BE2C (cell line): ENCODE data around the gene STAT5A.

Experiments
- DNase-seq: peaks from one replicate; pipeline ENCODE4 v3.0.0-alpha.2; 2020
- H3K27me3 ChIP-seq: fragments of 250-450 bp; sonication (Bioruptor Pico); 2 replicates; pipeline ENCODE4 v1.5.1; 2020; ENCODE audit warnings: mild to moderate bottlenecking
- H3K36me3 ChIP-seq: fragments of 250-450 bp; sonication (Bioruptor Pico); 2 replicates; pipeline ENCODE4 v1.5.1; 2020; ENCODE audit warnings: mild to moderate bottlenecking
- H3K4me1 ChIP-seq: fragments of 250-450 bp; sonication (Bioruptor Pico); 2 replicates; pipeline ENCODE4 v1.5.1; 2020
- H3K4me3 ChIP-seq: 2 replicates; pipeline ENCODE4 v1.5.1; 2011; ENCODE audit warnings: low read depth, low read length
- H3K9me3 ChIP-seq: fragments of 250-450 bp; sonication (Bioruptor Pico); 2 replicates; pipeline ENCODE4 v1.5.1; 2020
- CTCF ChIP-seq: IDR thresholded peaks from 2 replicates; pipeline ENCODE4 v1.5.1; 2012; ENCODE audit warnings: mild to moderate bottlenecking, low read depth, low read length

STAT5A gene

GRCh38 chr17:42312285-42313130, 24.2 kb downstream of the STAT5A start:
- peaks cover 8% of the 10 kb centered on the region for H3K36me3 ChIP-seq
- H3K9me3 ChIP-seq = no peaks in the 10 kb centered on the region
- TF ChIP-seq CTCF = peak; percentile 73
- H3K4me1 ChIP-seq = peaks cover 15% of the 10 kb centered on the region
- H3K27me3 ChIP-seq = no peaks in the 10 kb centered on the region
- H3K4me3 ChIP-seq = peak overlapping the region; percentile 52
- peak; percentile 96 for DNase-seq

- Histone ChIP-seq H3K4me3 (no peak overlapping the region), H3K27me3 (no peaks in the 10 kb centered on the region), H3K4me1 (peaks cover 15% of the 10 kb centered on the region), H3K9me3 (no peaks in the 10 kb centered on the region), H3K36me3 (peaks cover 11% of the 10 kb centered on the region)
- DNase-seq = no peak
- TF ChIP-seq CTCF = no peak
Observed at GRCh38 chr17:42313389-42313772, 25.1 kb downstream of the STAT5A start.

GRCh38 chr17:42313773-42314566, 25.7 kb downstream of the STAT5A start:
- no peak for TF ChIP-seq CTCF
- H3K36me3 ChIP-seq = peaks cover 11% of the 10 kb centered on the region
- H3K4me3 ChIP-seq = no peak overlapping the region
- no peaks in the 10 kb centered on the region for H3K27me3 ChIP-seq
- H3K9me3 ChIP-seq = no peaks in the 10 kb centered on the region
- no peak for DNase-seq
- peaks cover 15% of the 10 kb centered on the region for H3K4me1 ChIP-seq

- H3K4me3 ChIP-seq = no peak overlapping the region
- TF ChIP-seq CTCF = no peak
- no peak for DNase-seq
- no peaks in the 10 kb centered on the region for H3K9me3 ChIP-seq
- peaks cover 11% of the 10 kb centered on the region for H3K4me1 ChIP-seq
- H3K27me3 ChIP-seq = no peaks in the 10 kb centered on the region
- H3K36me3 ChIP-seq = peaks cover 19% of the 10 kb centered on the region
Observed at GRCh38 chr17:42315402-42316156, 27.3 kb downstream of the STAT5A start.

- Histone ChIP-seq H3K9me3 (no peaks in the 10 kb centered on the region), H3K36me3 (peaks cover 21% of the 10 kb centered on the region), H3K4me1 (peaks cover 3% of the 10 kb centered on the region), H3K4me3 (no peak overlapping the region), H3K27me3 (no peaks in the 10 kb centered on the region)
- TF ChIP-seq CTCF = no peak
- DNase-seq = no peak
Observed at GRCh38 chr17:42316755-42317154, 28.5 kb downstream of the STAT5A start.
